GM12878 (cell line): ENCODE results near the gene FGFRL1. TPM values are rescaled to one million over a fixed set of nuclear protein-coding genes. Genes with fewer than 3 reads are reported as not detected.

Source experiments
- ATAC-seq: fragments of 200-7000 bp; cut with Tn5 transposase; 3 replicates; pipeline ENCODE4 v1.9.1; 2020; ENCODE audit warnings: mild to moderate bottlenecking, moderate library complexity
- BruUV-seq: library from RNA; stranded (reverse); fragments of 400-500 nt; replicated peaks from 2 replicates; lab custom pipeline; 2021; lab: Mats Ljungman, UMichigan
- CTCF ChIA-PET: fragments of 300-600 bp; sonication (Branson Sonifier 250); formaldehyde crosslinking; extraction: SDS; loops from one replicate; lab custom pipeline; 2021; ENCODE audit warnings: inconsistent platforms; lab: Yijun Ruan, JAX
- POLR2A ChIA-PET: fragments of 350-600 bp; formaldehyde crosslinking; extraction: SDS; loops from one replicate; lab custom pipeline; 2021; ENCODE audit warnings: inconsistent platforms; lab: Charles Lee
- RAD21 ChIA-PET: fragments of 300-600 bp; sonication (Branson Sonifier 250); formaldehyde crosslinking; loops from one replicate; lab custom pipeline; 2023; ENCODE audit warnings: antibody characterized with exemption; ENCODE audit not compliant: unreplicated experiment; lab: Charles Lee
- SMC1A ChIA-PET: fragments of 300-600 bp; sonication (Branson Sonifier 250); formaldehyde crosslinking; loops from one replicate; lab custom pipeline; 2023; ENCODE audit not compliant: unreplicated experiment, uncharacterized antibody; lab: Charles Lee
- DNase-seq: peaks from one replicate; pipeline ENCODE4 v3.0.0-alpha.2; 2011; ENCODE audit warnings: low read depth, low spot score
- FAIRE-seq: peaks from 3 replicates; lab custom pipeline; 2011; peaks lifted over from hg19 to GRCh38; lab: Jason Lieb, UNC
- H2AFZ ChIP-seq: 2 replicates; pipeline ENCODE4 v1.6.0; 2011; ENCODE audit warnings: low read depth, low read length, control low read depth; ENCODE audit not compliant: control insufficient read depth
- H3K27ac ChIP-seq: 2 replicates; pipeline ENCODE4 v1.5.1; 2011; ENCODE audit warnings: control low read depth; ENCODE audit not compliant: control insufficient read depth, insufficient read depth
- H3K27me3 ChIP-seq, 2 experiments: replicated peaks in 1 of 2; 2 replicates each; pipeline versions ENCODE4 v1.6.0 to v1.6.1; 2011; ENCODE audit warnings: low read length in 1 of 2; ENCODE audit not compliant: control insufficient read depth in 2 of 2, insufficient read depth in 2 of 2
- H3K36me3 ChIP-seq, 2 experiments: 2 replicates each; pipeline ENCODE4 v1.5.1; 2011; ENCODE audit warnings: low read length in 1 of 2; ENCODE audit not compliant: control insufficient read depth in 2 of 2, insufficient read depth in 2 of 2
- H3K4me1 ChIP-seq: 2 replicates; pipeline ENCODE4 v1.6.1; 2011; ENCODE audit warnings: mild to moderate bottlenecking, low read length, moderate library complexity, mixed read lengths; ENCODE audit not compliant: control insufficient read depth, insufficient read depth
- H3K4me2 ChIP-seq: 2 replicates; pipeline ENCODE4 v1.6.0; 2011; ENCODE audit warnings: control low read depth; ENCODE audit not compliant: control insufficient read depth, insufficient read depth
- H3K4me3 ChIP-seq: fragments of 200-600 bp; sonication (generic); 2 replicates; pipeline ENCODE4 v1.5.1; 2016
- H3K79me2 ChIP-seq: 2 replicates; pipeline ENCODE4 v1.6.0; 2011; ENCODE audit warnings: low read length; ENCODE audit not compliant: control insufficient read depth, insufficient read depth
- H3K9ac ChIP-seq: 2 replicates; pipeline ENCODE4 v1.8.0; 2011; ENCODE audit warnings: low read length, control low read depth, mixed read lengths; ENCODE audit not compliant: control insufficient read depth, insufficient read depth
- H3K9me3 ChIP-seq: replicated peaks from 3 replicates; pipeline ENCODE4 v1.5.1; 2011; ENCODE audit warnings: mild to moderate bottlenecking, low read length; ENCODE audit not compliant: control insufficient read depth, insufficient read depth
- H4K20me1 ChIP-seq: 2 replicates; pipeline ENCODE4 v1.6.0; 2011; ENCODE audit not compliant: control insufficient read depth, insufficient read depth
- DPF2 ChIP-seq: fragments of 450-650 bp; IDR thresholded peaks from 2 replicates; pipeline ENCODE4 v1.6.1; 2017; ENCODE audit warnings: mild to moderate bottlenecking
- EGR1 ChIP-seq, 2 experiments: IDR thresholded peaks; 1 replicate in 1 of 2; 2 replicates in 1 of 2; pipeline ENCODE4 v1.6.1; 2011 to 2012; ENCODE audit warnings: low read depth in 2 of 2, low read length in 2 of 2, borderline replicate concordance in 1 of 2, mild to moderate bottlenecking in 1 of 2, moderate library complexity in 1 of 2
- EZH2 ChIP-seq: IDR thresholded peaks from 2 replicates; pipeline ENCODE4 v1.6.1; 2012; ENCODE audit warnings: low read depth, mild to moderate bottlenecking, control low read depth, inconsistent platforms, low read length, borderline replicate concordance; ENCODE audit not compliant: control insufficient read depth
- FOS ChIP-seq: IDR thresholded peaks from 3 replicates; pipeline ENCODE4 v1.6.1; 2011; ENCODE audit warnings: borderline replicate concordance; ENCODE audit not compliant: insufficient read length; ENCODE audit errors: extremely low read depth
- POLR2AphosphoS5 ChIP-seq: IDR thresholded peaks from 2 replicates; pipeline ENCODE4 v1.6.1; 2011; ENCODE audit warnings: mild to moderate bottlenecking, low read length, inconsistent platforms
- SMARCA5 ChIP-seq: fragments of 450-650 bp; IDR thresholded peaks from 2 replicates; pipeline ENCODE4 v1.6.1; 2017; ENCODE audit warnings: mild to moderate bottlenecking
- TCF12 ChIP-seq: IDR thresholded peaks from 2 replicates; pipeline ENCODE4 v1.6.1; 2011; ENCODE audit warnings: low read depth, mild to moderate bottlenecking, low read length
- USF1 ChIP-seq: IDR thresholded peaks from 2 replicates; pipeline ENCODE4 v1.6.1; 2011; ENCODE audit warnings: borderline replicate concordance, low read depth, mild to moderate bottlenecking, moderate library complexity, mixed read lengths, low read length; ENCODE audit not compliant: insufficient read depth; ENCODE audit errors: extremely low read length
- WGBS: methylation state at CpG from one replicate; pipeline ENCODE4 v1.1.6; 2016; ENCODE audit warnings: low lambda C conversion rate; ENCODE audit not compliant: insufficient replicate concordance, insufficient coverage; ENCODE audit errors: missing lambda C conversion rate; 5-methylcytosine and 5-hydroxymethylcytosine counted together
- in situ Hi-C: fragments of 300-500 bp; cut with MboI; formaldehyde crosslinking; loops from 9 replicates; pipeline ENCODE4 v1.14.3; 2018; ENCODE audit warnings: mixed read lengths
- intact Hi-C: fragments of 100-400 bp; cut with micrococcal nuclease; formaldehyde crosslinking; loops from one replicate; pipeline ENCODE4 v1.14.2; 2022; ENCODE audit not compliant: unreplicated experiment
- polyA plus RNA-seq, 11 experiments: library from polyadenylated mRNA; depleted of rRNA in 4 of 11; unstranded in 6 of 11; stranded (reverse) in 5 of 11; fragments of >200 nt; fragmentation: Nextera tagmentation in 4 of 11; fragmentation: Illumina TruSeq in 1 of 11; extraction: Ambion mirVana in 4 of 11; extraction: Trizol in 1 of 11; gene quantifications; 1 replicate in 1 of 11; 2 replicates in 10 of 11; pipeline versions ENCODE4 v1.2.1 to v1.2.3, GENCODE V29; 2011 to 2016; ENCODE audit warnings: inconsistent platforms in 2 of 11, missing spikeins in 2 of 11, low read depth in 1 of 11
- total RNA-seq, 4 experiments: library from RNA; depleted of rRNA in 3 of 4; stranded (reverse); fragments of >200 nt in 3 of 4; fragmentation: Illumina TruSeq in 1 of 4; extraction: Trizol in 1 of 4; gene quantifications; 2 replicates each; pipeline versions ENCODE4 v1.2.1 to v1.2.3, GENCODE V29; 2013 to 2021

Gene FGFRL1
- total and polyA plus RNA-seq, 10 of the 15 experiments (the other 5 are each of a cell fraction or from before 2014, with no cell fraction given): 0.02 to 1.5 (median 0.29) TPM; not detected in 2

GRCh38 chr4:1061056-1061700, 49.8 kb downstream of the FGFRL1 start:
- H3K79me2 ChIP-seq: no peaks in the 10 kb centered on the region
- ChIA-PET RAD21 (interaction anchor here (0.6 kb wide), 1 partner anchor 1276 kb away, joined by 3 read pairs; no protein-coding TSS in a partner anchor), CTCF (no interaction called here), SMC1A (no interaction called here), POLR2A (no interaction called here)
- DNase-seq (no peak), FAIRE-seq (no peak), ATAC-seq (no peak)
- H3K4me2 ChIP-seq: no peak overlapping the region
- BruUV-seq: no TSS peak
- no peaks in the 10 kb centered on the region; a peak in 2 of 4 replicates for H3K27me3 ChIP-seq
- intact Hi-C loops: no loop called here
- H3K9me3 ChIP-seq: no peaks in the 10 kb centered on the region
- H3K27ac ChIP-seq: no peak overlapping the region
- H3K36me3 ChIP-seq: no peaks in the 10 kb centered on the region
- in situ Hi-C loops: no loop called here
- H3K9ac ChIP-seq: no peak overlapping the region
- no peaks in the 10 kb centered on the region for H3K4me1 ChIP-seq
- H3K4me3 ChIP-seq: no peak overlapping the region
- no peak for TF ChIP-seq FOS
- H2AFZ ChIP-seq: no peak overlapping the region
- 52% methylated on average over 14 of the region's 14 CpGs for WGBS
- no peaks in the 10 kb centered on the region for H4K20me1 ChIP-seq

- no peaks in the 10 kb centered on the region; a peak in 1 of 4 replicates for H3K27me3 ChIP-seq
- H3K9ac ChIP-seq: no peak overlapping the region
- in situ Hi-C loops: no loop called here
- FAIRE-seq (no peak), ATAC-seq (no peak), DNase-seq (no peak)
- no peak overlapping the region for H2AFZ ChIP-seq
- intact Hi-C loops: no loop called here
- H4K20me1 ChIP-seq: no peaks in the 10 kb centered on the region
- H3K9me3 ChIP-seq: no peaks in the 10 kb centered on the region
- POLR2A ChIA-PET: no interaction called here
- no TSS peak for BruUV-seq
- H3K79me2 ChIP-seq: no peaks in the 10 kb centered on the region
- no peaks in the 10 kb centered on the region for H3K4me1 ChIP-seq
- no peak overlapping the region for H3K4me2 ChIP-seq
- RAD21 ChIA-PET: no interaction called here
- no peak overlapping the region for H3K27ac ChIP-seq
- TF ChIP-seq TCF12: no peak
- no peak for TF ChIP-seq SMARCA5
- TF ChIP-seq DPF2: no peak
- TF ChIP-seq USF1: no peak
- TF ChIP-seq EZH2: no peak
- no peak for TF ChIP-seq POLR2AphosphoS5
- no peak for TF ChIP-seq FOS
- TF ChIP-seq EGR1 (IDR thresholded peaks at IDR 0.05; ENCODE audit: borderline replicate concordance in 1 of 2, low read depth in 2 of 2, low read length in 2 of 2): no peak
- H3K4me3 ChIP-seq: no peak overlapping the region
- 70% methylated on average over 6 of the region's 6 CpGs for WGBS
- SMC1A ChIA-PET: no interaction called here
- CTCF ChIA-PET: no interaction called here
- no peaks in the 10 kb centered on the region for H3K36me3 ChIP-seq
Measured at GRCh38 chr4:1061760-1062159, 50.3 kb downstream of the FGFRL1 start.
